Endometrial microvascular endothelial cells (primary cell): Measurements from ENCODE around the gene CDH23. TPM values are rescaled to one million over a fixed set of nuclear protein-coding genes. Genes with fewer than 3 reads are reported as not detected.

Experiments
- in situ Hi-C: cut with HindIII; loops from 2 replicates; pipeline ENCODE4 v1.10.0; 2017; ENCODE audit warnings: low sequenced_read_pairs, low pct_unique_long_range_greater_than_20kb; ENCODE audit errors: inconsistent ontology term
- total RNA-seq: library from RNA; depleted of rRNA; stranded (reverse); fragments of >200 nt; gene quantifications from one replicate; pipeline ENCODE4 v1.2.3, GENCODE V29; 2015; ENCODE audit errors: inconsistent ontology term

CDH23 gene
- total RNA-seq, 1 donor from 2014 or later: 0.09 TPM

GRCh38 chr10:71718165-71718698 lies 321.5 kb downstream of the CDH23 start:
- in situ Hi-C loops: no loop called here

GRCh38 chr10:71719042-71719441 lies 322.3 kb downstream of the CDH23 start:
- in situ Hi-C loops: no loop called here

GRCh38 chr10:71719464-71720201 lies 322.9 kb downstream of the CDH23 start, which contains the start of gene C10orf105:
C10orf105 (minus strand) TSS chr10:71719778; CDS start chr10:71716337, 3,441 bp downstream.
- in situ Hi-C loops: no loop called here

- in situ Hi-C loops: no loop called here
Measured at GRCh38 chr10:71720288-71720687, 323.6 kb downstream of the CDH23 start.

GRCh38 chr10:71721313-71721712 lies 324.6 kb downstream of the CDH23 start:
- in situ Hi-C loops: no loop called here

- in situ Hi-C loops: no loop called here
Measured at GRCh38 chr10:71722849-71723248, 326.1 kb downstream of the CDH23 start.

- in situ Hi-C loops: no loop called here
Measured at GRCh38 chr10:71723311-71723710, 326.6 kb downstream of the CDH23 start.

GRCh38 chr10:71724539-71724938 lies 327.8 kb downstream of the CDH23 start:
- in situ Hi-C loops: no loop called here

- in situ Hi-C loops: no loop called here
Measured at GRCh38 chr10:71725249-71725648, 328.5 kb downstream of the CDH23 start.

- in situ Hi-C loops: no loop called here
Measured at GRCh38 chr10:71725998-71726579, 329.4 kb downstream of the CDH23 start.

GRCh38 chr10:71726580-71727104 lies 329.9 kb downstream of the CDH23 start:
- in situ Hi-C loops: no loop called here

- in situ Hi-C loops: no loop called here
Measured at GRCh38 chr10:71727105-71727737, 330.5 kb downstream of the CDH23 start.

GRCh38 chr10:71727738-71728737 lies 331.3 kb downstream of the CDH23 start:
- in situ Hi-C loops: no loop called here

GRCh38 chr10:71729161-71729636 lies 332.5 kb downstream of the CDH23 start:
- in situ Hi-C loops: no loop called here

- in situ Hi-C loops: no loop called here
Measured at GRCh38 chr10:71731791-71732190, 335.1 kb downstream of the CDH23 start.

- in situ Hi-C loops: no loop called here
Measured at GRCh38 chr10:71734797-71735196, 338.1 kb downstream of the CDH23 start.

GRCh38 chr10:71735709-71736569 lies 339.2 kb downstream of the CDH23 start:
- in situ Hi-C loops: no loop called here
